GM08714 (cell line): ENCODE results near the gene CDC42.

Experiments used
- H3K4me3 ChIP-seq: fragments of 200-500 bp; sonication (Bioruptor generic); 2 replicates; pipeline ENCODE4 v1.5.1; 2014; ENCODE audit warnings: mild to moderate bottlenecking, low read length, inconsistent platforms
- ZNF274 ChIP-seq: IDR thresholded peaks from 2 replicates; pipeline ENCODE4 v1.6.1; 2012; ENCODE audit warnings: mild to moderate bottlenecking, low read depth, low read length

CDC42 gene

GRCh38 chr1:22120469-22120790 is 67.9 kb downstream of the CDC42 start:
- TF ChIP-seq ZNF274, result no peak
- no peak overlapping the region for H3K4me3 ChIP-seq

- no peak for TF ChIP-seq ZNF274
- H3K4me3 ChIP-seq, result no peak overlapping the region
Observed at GRCh38 chr1:22121421-22121911, 69.0 kb downstream of the CDC42 start.

- H3K4me3 ChIP-seq, result no peak overlapping the region
- TF ChIP-seq ZNF274, result no peak
Observed at GRCh38 chr1:22122273-22123070, 70.0 kb downstream of the CDC42 start.

DNA sequence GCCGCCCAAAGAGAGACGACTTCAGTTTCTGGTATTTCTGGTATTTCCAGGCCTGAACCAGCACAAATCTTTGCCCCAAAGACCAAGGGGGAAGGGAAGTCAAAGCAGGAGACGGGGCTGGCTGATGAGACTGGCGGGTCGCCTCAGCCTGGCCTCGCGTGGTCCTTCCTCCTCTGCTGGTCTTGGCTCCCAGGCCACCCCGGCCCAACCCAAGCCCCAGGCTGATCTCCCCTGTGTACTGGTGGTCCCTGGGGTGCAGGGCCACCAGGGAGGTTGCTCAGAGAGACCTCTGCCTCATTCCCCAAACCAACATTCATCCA is 70.5 kb downstream of the CDC42 start:
- H3K4me3 ChIP-seq, result no peak overlapping the region
- TF ChIP-seq ZNF274, result no peak

GRCh38 chr1:22123901-22124404 is 71.4 kb downstream of the CDC42 start:
- H3K4me3 ChIP-seq, result no peak overlapping the region
- no peak for TF ChIP-seq ZNF274

GRCh38 chr1:22124592-22125229 is 72.2 kb downstream of the CDC42 start:
- TF ChIP-seq ZNF274, result no peak
- no peak overlapping the region for H3K4me3 ChIP-seq

GRCh38 chr1:22126531-22126930 is 74.0 kb downstream of the CDC42 start:
- no peak for TF ChIP-seq ZNF274
- H3K4me3 ChIP-seq, result no peak overlapping the region

DNA sequence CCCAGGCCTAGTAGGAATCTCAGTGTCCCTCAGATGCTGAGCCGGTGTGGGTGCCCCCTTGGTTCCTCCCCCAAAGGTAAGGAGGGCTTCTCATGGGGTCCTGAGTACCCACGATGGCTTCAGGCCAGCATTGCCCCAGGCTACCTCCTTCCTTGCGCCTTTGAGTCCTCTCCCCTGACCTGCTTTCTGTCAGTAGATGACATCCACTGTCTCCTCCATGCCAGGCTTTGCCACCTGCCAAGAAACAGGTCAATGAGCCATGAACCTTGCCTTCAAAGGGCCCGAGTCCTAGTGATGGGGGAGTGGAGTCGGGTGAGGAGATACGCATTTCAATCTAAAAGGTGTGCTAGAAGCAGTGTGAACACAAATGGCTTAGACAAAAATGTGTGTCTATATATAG is 74.7 kb downstream of the CDC42 start:
- no peak overlapping the region for H3K4me3 ChIP-seq
- no peak for TF ChIP-seq ZNF274

DNA sequence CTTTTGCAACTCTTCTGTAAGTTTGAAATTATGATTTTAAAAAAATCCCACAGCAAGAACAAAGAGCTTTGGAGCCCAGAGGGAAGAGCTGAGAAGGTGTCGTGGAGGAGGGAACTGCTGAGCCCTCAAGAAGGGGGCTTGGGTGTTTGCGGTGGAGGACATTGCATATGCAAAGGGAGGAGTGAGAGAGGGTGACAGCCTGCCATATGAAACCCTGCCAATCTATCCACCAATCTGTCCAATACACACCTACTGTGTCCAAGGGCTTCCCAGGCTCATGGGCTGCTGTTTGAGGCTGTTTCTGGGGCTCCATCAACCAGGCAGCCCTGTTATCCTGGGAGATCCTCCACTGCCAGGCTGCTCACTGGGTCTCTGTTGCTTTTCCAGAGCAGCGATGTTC is 75.2 kb downstream of the CDC42 start:
- no peak for TF ChIP-seq ZNF274
- H3K4me3 ChIP-seq, result no peak overlapping the region

- TF ChIP-seq ZNF274, result no peak
- H3K4me3 ChIP-seq, result no peak overlapping the region
Observed at GRCh38 chr1:22128392-22128791, 75.9 kb downstream of the CDC42 start.

- no peak for TF ChIP-seq ZNF274
- no peak overlapping the region for H3K4me3 ChIP-seq
Observed at GRCh38 chr1:22129501-22130117, 77.1 kb downstream of the CDC42 start.

DNA sequence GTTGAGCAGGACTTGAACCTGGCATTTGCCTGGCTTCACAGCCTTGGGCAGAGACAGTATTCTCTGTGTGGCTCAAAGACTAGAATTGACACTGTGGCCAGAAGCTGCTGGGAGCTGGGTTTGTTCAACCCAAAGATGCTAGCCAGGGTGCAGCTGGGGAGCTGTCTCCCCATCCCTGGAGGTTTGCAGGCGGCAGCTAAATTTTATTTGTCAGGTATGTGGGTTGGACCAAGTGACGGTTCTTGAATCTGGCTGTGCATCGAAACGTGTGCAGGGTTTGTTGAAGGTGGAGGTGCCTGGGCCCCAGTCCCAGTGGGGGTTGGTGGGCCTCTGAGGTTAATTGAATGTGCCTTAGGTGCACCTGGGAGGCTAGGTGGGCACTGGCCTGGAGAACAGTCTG is 78.6 kb downstream of the CDC42 start:
- H3K4me3 ChIP-seq, result no peak overlapping the region
- TF ChIP-seq ZNF274, result no peak

GRCh38 chr1:22131875-22132486 is 79.5 kb downstream of the CDC42 start:
- no peak overlapping the region for H3K4me3 ChIP-seq
- no peak for TF ChIP-seq ZNF274

DNA sequence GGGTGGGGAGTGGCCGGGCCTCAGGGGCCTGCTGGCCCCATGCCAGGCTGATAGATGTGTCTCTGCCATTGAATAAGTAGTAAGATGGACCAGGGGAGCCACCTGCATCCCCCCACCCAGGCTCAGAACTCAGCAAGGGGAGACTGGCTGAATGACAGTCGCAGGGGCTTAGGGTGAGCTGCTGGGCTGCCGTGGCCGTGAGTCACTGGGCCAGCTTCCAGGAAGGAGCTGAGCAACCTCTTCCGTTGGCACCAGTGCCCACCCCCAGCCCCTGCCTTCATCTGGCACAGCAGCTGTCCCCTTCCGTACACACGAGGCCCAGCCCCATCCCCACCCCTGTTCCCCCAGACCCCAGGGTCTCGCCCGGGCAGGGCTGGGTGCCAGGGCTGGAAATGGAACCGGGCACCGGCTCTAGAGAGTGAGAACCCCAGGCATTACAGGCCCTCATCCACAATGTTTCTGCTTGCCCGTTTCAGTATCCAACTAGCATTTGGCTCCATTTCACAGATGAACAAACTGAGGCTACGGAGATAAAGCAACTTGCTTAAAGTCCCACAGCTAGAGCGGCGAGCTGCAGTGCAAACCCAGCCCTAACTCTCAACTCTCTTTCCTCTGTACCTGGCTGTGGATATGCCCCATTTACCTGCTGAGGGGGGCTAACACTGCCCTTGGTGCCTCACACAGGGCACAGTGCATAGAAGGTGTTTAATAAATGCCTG is 80.2 kb downstream of the CDC42 start:
- no peak overlapping the region for H3K4me3 ChIP-seq
- TF ChIP-seq ZNF274, result no peak
